OCI-LY7 (cell line): ENCODE measurements around the gene CALY.

Experiments
- EZH2phosphoT487 ChIP-seq: fragments of 200-600 bp; sonication (generic); IDR thresholded peaks from 2 replicates; pipeline ENCODE4 v1.6.1; 2018; ENCODE audit warnings: low read depth, borderline replicate concordance, mild to moderate bottlenecking, mixed run types, antibody characterized with exemption, low read length, moderate library complexity, mixed read lengths
- TF ChIP-seq, protein P1 (sequence below): fragments of 200-600 bp; sonication (generic); conservative IDR thresholded peaks from 2 replicates; pipeline ENCODE4 v1.5.1; 2014; ENCODE audit warnings: mild to moderate bottlenecking, antibody characterized with exemption, low read length, moderate library complexity, mixed read lengths

DNA sequence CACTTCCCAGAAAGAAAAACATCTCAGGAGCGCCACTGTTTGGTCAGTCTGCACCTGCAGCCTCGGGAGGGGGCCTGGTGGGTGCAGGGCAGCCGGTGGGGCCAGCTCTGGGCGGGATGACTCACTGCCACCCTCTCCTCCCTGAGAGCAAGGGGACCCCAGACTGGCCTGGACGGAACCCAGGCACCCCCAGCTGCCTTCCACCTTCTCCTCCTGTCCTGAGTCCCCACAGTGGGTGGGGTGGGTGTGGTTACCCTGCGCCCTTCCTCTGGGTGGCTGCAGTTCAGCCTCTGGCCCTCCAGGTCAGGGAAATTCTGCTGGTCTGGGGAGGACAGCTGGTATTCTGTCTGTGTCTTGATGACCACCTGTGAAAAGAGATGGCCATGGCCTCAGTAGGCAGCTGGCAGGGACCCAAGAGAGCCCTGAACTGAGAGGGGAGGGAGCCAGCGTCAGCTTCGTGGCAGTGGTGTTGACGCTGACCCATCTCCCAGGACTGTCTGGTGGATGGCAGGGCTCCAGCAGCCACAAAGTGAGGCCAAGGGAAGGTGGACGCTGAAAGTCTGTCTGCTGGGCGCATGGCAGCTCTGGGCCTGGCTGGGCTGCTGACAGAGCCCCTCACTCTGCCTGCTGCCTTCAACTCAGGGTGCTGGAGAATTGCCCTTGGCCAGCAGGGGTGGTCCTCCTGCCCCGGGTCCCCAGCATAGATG, 8.9 kb downstream of the CALY start:
- TF ChIP-seq, protein P1, sequence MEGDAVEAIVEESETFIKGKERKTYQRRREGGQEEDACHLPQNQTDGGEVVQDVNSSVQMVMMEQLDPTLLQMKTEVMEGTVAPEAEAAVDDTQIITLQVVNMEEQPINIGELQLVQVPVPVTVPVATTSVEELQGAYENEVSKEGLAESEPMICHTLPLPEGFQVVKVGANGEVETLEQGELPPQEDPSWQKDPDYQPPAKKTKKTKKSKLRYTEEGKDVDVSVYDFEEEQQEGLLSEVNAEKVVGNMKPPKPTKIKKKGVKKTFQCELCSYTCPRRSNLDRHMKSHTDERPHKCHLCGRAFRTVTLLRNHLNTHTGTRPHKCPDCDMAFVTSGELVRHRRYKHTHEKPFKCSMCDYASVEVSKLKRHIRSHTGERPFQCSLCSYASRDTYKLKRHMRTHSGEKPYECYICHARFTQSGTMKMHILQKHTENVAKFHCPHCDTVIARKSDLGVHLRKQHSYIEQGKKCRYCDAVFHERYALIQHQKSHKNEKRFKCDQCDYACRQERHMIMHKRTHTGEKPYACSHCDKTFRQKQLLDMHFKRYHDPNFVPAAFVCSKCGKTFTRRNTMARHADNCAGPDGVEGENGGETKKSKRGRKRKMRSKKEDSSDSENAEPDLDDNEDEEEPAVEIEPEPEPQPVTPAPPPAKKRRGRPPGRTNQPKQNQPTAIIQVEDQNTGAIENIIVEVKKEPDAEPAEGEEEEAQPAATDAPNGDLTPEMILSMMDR: 0 out of 2 replicates have a peak, but pooled peaks have one; percentile 21
- TF ChIP-seq EZH2phosphoT487: no peak
